Ammon's horn (tissue), 1 donor: ENCODE results near the gene TFF3.

Experiments used
- DNase-seq: peaks from one replicate; pipeline ENCODE4 v3.0.0-alpha.2; 2016; ENCODE audit warnings: low spot score

Gene TFF3, protein sequence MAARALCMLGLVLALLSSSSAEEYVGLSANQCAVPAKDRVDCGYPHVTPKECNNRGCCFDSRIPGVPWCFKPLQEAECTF

DNA sequence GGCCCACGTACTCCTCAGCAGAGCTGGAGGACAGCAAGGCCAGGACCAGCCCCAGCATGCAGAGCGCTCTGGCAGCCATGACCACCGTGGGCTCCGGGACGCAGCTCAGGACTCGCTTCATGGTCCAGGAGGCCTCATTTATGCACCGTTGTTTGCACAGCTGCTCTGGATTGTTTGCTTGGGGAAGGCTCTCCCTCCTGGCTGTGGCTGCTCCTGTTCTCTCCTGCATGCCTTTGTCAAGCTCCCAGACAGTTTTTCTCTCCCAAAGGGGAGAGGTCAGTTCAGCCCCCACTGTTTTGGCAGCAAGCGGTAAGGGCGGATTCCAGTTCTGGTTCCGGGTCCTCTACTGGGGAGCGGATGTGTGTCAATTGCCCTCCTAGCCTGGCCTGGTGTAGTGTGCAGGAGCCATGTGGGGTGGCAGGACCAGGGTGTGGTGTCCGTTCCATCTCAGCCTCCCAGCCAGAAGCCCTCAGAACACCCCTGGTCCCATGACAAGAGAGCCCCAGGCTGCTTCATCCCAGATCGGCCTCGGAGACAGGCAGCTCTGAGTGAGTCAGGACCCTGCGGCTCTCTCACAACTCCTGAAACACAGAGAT lies at the start of gene TFF3:
Gene TFF3, minus strand, starts transcription at position 114 of the 596 bp plus-strand sequence. Its CDS starts 35 bp downstream, at position 79.
- DNase-seq: no peak

DNA sequence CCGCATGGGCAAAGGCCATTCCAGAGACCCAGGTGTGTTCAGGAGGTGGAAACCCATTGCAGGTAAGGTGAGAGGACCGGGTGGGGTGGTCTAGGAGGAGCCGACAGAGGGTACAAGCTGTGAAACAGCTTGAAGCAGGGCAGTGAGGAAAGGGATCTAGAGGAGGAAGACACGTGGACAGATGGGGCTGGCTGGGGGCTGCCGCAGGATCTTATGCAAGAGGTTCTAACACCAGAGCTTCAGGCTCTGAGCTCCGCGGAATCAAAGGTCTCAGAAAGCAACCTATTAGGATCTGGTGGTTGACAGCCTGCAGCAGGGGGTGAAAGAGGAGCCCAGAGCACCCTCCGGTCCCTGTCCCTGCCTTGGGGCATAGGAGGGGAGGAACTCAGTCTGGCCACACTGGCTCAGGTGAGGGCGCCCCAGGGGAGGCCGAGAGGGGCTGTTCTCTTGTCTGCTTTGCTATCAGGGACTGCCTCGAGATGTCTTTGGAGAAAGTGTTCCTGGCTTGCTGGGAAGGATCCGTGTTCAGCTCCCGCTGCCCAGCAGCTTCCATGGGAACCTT lies 49.2 kb upstream of the TFF3 start:
- no peak for DNase-seq

DNA sequence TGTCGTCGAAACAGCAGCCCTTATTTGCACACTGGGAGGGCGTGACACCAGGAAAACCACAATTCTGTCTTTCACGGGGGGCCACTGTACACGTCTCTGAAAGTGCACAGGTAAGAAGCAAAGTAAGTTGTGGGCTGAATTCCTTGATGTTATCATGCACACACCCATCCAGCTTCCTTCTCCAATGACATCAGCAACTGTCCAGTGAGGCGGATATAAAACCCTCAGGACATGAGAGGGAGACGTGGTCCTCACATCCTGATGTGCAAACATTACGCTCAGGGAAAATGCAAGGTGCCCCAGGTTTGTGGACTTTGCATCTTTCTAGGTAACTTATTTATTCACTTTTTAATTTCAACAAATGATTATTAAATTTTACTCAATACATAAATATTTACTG lies 48.1 kb upstream of the TFF3 start:
- DNase-seq: no peak

DNA sequence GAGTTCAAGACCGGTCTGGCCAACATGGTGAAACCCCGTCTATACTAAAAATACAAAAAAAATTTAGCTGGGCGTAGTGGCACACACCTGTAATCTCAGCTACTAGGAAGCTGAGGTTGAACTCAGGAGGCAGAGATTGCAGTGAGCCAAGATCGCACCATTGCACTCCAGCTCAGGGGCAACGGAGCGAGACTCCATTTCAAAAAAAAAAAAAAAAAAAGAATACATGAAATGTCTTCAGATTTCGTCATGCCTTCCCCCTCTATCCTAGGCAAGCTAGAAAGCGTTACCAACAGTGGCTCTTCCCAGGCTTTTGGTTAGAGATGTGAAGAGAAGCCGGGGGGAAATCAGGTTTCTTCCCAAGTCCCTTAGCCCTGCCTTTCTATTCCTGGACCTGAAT lies 47.5 kb upstream of the TFF3 start:
- DNase-seq: no peak

DNA sequence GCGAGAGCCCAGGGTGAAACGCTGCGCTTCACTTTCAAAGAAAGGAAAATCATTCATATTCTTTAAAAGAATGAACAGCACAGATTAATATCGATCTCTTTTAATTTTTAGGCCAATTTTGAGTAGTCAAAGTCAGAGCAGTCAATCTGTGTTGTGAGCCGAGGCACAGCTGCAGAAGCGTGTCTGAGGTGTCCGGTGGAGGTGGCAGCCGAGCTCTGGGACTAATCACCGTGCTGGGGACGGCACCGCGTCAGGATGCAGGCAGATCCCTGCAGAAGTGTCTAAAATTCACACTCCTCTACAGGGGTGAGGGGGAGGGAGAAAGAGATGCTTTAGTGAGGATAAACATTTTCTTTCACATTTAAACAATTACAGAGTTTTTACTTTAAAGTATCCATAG lies 47.0 kb upstream of the TFF3 start:
- DNase-seq: no peak

DNA sequence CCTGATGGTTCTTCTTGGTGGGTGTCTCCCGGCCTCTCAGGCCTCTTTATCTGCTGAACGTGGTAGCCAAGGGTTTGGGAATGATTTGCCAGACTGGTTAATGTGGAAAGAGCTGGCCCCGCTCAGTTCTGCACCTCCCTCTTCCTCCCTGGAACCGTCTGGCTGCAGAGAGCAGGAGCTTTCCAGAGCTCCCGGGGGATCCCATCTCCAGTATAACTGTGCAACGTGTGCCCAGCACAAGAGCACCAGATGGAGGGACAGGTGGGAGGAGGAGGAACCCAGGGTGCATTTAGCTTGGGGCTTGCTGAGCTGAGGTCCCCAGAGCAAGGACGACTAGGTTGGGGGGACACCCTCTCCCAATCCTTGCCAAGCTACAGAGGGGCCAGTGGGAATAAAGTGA lies 46.1 kb upstream of the TFF3 start:
- no peak for DNase-seq

DNA sequence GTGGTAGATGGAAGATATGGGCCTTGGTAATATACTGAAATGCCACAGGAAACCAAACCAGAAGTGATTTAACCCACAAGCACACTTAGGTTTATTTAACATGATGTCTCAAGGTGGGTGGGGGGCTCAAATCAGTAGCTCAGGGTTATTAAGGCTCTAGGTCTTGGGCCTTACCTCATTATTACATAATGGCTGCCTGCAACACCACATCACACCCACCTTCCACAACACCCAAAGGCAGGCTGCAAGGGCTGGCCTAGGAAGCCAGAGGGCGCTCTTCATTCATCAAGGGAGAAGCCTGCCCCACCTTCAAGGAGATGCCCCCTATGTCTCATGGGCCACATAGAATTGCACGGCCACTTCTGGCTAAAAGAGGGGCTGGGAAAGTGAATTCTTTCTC lies 45.1 kb upstream of the TFF3 start:
- no peak for DNase-seq

DNA sequence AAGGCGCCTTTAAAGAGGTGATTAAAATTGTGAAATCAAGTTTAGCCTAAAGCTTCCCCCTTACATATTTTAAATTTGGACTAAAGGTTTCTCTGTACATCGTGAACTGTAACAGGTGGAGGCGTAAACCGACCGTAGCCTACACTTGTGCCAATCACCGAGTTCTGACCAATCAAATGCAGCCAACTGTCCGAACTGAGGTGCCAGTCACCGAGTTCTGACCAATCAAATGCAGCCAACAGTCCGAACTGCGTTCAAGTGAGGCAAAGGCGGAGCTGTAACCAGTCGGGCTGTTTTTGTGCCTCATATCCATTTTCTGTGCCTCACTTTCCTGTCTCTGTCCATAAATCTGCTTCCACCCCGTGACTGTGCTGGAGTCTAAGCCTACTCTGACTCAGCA lies 43.7 kb upstream of the TFF3 start:
- DNase-seq: no peak

DNA sequence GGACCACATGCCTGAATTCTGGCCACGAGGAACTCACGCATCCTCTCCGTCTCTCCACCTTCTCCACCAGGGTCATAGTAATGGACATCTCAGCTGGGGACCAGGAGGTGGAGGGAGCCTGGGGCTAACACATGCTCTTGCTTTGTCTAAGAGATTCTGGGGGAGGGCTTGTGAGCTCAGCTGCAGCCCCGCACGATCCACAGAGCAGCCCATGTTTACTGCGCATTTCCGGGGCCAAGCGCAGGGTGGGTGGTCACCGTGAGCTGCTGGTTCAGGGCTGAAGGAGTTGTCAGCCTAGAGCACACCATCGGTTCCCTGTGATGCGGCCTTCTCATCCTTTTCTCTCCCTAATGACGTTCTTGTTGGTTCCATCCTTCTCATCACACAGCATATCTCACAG lies 43.1 kb upstream of the TFF3 start:
- DNase-seq: no peak

DNA sequence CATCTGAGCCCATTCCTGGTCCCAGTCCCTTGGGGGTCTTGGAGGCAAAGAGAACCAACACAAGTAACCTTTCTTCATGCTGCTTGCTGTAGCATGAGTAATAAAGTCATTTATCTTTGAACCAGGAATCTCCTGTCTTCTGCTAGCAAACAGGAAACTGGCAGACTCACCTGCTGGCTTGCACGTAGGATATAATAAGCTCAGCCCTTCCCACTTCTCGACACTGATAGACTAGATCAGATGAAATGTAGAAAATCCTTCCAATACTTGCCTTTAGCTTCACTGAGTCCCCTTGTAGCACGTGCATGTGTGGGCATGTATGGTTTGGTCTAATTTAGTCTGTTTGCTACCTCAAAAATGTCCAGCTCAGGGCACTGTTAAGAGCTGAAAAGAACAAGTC lies 42.1 kb upstream of the TFF3 start:
- DNase-seq: no peak

DNA sequence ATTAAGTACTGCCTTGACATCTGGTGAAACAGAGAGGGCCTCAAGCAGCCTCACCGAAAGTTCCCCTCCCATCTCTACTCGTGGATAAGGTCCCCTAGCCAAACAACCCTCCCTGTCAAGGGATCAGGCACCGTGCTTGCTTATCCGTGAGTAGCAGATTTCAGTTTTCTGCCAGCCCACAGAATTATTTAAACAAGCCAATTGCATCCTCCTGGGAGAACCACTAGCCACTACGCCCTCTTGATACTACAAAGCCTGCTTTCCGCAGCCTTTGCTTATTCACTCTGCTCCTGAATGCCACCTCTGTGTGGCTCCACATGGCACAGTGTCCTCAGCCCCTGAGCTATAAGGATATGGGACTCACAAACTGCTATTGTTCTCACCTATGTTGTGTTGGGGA lies 41.4 kb upstream of the TFF3 start:
- no peak for DNase-seq

DNA sequence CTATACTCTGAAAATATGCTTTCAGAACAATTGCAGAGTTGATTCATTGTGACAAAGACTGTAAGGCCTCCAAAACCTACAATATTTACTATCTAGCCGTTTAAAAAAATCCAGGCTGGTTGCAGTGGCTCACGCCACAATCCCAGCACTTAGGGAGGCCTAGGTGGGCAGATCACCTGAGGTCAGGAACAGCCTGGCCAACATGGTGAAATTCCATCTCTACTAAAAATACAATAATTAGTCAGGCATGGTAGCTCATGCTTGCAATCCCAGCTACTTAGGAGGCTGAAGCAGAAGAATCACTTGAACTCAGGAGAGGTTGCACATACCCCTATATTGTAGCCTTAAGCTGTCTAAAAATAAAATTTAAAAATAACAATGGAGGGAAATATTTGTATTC lies 40.8 kb upstream of the TFF3 start:
- no peak for DNase-seq

DNA sequence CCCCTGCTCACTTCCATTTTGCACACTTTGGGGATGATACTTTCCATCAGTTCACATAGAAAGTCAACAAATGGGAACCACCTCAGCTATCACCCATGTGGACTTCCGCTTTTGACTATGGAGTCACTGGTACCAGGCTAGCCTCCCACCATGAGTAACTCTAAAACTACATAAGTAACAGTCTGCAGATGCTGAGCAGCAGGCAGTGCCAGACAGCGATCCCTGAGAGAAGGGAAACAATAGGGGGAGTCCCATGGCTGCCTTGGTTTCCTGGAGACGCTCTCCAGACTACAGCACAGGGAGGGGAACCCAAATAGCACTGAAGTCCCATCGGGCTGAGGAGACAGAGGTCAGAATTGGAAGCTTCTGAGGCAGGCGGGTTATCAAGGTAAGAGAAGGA lies 38.4 kb upstream of the TFF3 start:
- DNase-seq: no peak

DNA sequence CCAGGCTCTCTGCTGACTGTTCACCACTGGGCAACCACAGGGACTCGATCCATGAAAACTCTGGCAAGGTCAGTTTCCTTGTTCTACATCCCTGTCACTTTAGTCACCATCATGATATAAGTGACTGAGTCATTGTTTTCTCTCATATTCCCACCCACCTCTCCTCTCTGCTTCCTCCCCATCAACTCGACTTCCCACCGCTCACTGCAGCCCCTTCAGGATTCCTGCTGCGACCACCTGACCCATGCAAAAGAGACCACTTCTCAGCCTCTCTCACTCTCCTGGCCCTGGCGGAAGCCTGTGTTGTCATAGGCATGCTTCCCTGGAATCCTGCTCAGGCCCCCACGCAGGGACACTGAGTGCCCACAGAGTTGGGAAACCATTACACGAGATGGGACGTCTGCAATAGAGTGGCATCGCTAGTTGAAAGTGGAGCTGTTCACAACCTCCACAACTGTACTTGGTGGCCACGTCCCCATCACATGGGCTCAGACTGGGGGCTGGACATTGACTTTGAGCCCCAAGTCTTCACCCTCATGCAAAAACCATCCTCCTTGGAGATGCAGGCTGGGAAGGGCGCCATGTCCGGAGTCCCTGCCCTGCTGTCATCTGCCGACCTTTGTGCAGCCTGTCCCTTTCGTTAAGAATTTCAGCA lies 37.4 kb upstream of the TFF3 start:
- no peak for DNase-seq

DNA sequence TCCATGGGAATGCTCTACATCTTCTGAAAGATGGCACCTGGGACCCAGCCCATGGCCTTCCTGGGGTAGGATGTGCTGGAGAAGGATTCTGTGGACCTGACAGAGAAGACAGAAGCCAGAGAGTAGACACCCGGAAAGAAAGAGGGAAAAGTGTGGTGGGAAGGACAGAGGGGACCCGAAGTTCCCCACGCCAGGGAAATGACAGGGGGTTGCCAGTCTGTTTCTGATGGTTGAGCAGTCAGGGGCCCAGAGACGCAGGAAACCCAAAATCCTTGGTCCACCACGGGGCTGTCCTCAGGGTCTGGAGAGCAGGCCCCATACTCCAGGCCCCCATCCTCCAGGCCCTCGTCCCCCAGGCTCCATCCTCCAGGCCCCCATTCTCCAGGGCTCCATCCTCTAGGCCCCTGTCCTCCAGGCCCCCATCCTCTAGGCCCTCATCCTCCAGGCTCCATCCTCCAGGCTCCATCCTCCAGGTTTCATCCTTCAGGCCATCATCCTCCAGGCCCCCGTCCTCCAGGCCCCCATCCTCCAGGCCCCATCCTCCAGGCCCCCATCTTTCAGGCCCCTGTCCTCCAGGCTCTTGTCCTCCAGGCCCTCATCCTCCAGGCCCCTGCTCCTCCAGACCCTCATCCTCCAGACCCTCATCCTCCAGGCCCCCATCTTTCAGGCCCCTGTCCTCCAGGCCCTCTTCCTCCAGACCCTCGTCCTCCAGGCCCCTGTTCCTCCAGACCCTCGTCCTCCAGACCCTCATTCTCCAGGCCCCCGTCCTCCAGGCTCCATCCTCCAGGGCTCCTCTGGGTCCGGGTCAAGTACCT lies 36.6 kb upstream of the TFF3 start:
- DNase-seq: no peak

DNA sequence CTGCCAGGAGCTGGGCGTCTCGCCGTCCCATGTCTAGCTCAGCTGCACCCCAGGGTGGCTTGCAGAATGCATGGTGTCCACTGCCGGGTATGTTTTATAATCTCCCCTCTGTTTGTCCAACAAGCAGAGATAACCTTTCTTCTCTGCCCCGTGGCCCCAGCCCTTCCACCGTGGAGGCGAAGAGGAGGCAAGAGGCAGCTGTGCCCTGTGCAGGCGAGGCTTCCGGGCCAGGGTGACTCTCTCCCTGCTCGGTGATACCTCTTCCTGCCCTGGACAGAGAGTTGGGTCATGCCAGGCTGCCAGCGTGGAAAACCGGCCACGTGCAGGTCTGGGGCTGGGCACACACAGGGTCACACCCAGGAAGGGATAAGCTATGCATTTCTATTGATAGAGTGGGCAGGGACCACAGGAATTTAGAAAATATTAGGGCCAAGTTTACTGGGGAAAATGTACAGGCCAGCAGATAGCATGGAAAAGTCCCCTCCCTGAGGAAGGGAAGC lies 35.8 kb upstream of the TFF3 start, which contains the start of gene TFF2:
Gene TFF2, minus strand, starts transcription at position 68 of the 500 bp plus-strand sequence. Its CDS starts 37 bp downstream, at position 31.
- DNase-seq: no peak

DNA sequence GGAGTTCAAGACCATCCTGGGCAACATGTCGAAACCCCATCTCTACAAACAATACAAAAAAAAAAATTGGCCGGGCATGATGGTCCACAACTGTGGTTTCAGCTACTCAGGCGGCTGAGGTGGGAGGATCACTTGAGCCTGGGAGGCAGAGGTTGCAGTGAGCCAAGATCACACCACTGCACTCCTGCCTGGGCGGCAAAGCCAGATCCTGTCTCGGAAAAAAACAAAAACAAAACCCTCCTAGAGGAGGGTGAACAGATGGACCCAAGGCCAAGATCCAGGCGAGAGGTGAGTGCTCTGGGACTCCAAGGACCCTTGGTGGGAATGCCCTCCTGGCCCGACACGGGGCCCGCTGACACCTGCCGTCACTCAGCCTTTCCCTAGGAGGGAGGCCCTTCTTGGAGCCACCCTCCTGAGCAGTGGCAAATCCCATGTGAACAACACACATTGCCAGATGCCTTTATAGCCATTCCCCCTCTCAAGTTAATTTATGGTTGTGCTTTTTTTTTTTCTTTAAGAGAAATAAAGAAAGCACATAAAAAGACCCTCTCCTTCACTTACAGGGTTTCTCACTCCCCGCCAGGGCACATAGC lies 35.2 kb upstream of the TFF3 start:
- no peak for DNase-seq

DNA sequence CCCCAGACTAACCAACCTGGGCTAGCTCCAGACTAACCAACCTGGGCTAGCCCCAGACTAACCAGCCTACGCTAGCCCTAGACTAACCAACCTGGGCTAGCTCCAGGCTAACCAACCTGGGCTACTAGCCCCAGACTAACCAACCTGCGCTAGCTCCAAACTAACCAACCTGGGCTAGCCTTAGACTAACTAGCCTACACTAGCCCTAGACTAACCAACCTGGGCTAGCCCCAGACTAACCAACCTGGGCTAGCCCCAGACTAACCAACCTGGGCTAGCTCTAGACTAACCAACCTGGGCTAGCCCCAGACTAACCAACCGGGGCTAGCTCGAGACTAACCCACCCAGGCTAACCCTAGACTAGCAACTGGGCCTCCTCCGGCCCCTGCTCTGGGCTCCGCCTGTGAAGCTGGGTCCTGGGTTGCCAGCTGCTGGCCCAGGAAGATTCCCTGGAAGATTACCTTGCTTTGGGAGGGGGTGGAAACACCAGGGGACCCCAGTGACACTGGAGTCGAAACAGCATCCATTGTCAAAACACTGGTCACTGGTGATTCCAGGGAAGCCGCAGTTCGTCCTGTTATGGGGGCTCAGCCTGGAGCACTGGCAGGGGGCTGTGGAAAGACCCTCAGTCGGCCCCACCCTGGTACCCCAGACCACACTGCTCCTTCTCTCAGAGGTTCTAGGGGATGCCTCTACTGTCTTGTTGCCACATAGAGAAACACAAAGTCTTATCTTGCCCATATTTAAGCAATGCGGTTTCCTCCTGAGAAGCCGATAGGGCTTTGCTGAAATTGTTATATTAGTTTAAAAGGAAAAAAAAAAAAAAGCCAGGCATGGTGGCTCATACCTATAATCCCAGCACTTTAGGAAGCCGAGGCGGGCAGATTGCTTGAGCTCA lies 34.5 kb upstream of the TFF3 start:
- DNase-seq: no peak

DNA sequence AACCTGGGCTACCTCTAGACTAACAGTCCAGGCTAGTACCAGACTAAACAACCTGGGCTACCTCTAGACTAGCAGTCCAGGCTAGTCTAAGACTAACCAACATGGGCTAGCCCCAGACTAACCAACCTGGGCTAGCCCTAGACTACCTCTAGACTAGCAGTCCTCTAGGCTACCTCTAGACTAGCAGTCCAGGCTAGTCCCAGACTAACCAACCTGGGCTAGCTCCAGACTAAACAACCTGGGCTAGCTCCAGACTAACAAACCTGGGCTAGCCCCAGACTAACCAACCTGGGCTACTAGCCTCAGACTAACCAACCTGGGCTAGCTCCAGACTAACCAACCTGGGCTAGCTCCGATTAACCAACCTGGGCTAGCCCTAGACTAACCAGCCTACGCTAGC lies 33.6 kb upstream of the TFF3 start:
- no peak for DNase-seq

DNA sequence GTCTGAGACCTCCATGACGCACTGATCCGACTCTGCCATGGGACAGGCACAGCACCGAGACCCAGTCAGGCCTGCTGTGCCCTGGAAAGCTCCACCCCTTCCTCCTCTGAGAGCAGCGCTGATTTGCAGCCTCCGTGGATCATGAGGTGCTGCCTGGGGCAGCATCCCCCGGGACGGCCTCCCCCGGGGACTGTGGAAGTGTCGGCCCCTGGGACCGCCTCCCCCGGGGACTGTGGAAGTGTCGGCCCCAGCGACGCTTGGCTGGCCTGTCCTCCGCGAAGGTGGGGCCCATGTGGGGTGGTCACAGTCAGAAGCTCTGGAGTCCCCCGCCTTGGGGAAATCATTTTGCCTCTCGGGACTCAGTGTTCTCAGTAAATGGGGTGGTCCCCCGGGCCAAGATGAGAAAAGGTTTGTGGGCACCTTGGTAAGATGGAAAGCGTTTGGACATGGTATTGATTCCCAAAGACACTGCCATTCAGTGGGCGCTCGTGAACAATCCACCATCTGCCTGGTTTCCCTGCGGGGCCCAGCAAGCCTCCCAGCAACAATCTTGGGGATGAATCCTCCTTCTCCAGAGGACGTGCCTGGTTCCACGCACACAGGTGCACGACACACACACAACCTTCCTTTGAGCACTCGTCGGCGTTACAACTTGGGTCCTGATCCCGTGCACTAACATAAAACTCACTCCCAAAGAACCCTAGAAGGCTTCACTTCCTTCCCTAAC lies 32.6 kb upstream of the TFF3 start:
- DNase-seq: no peak
